K562 (cell line): ENCODE data around the gene HOXB3. TPM values are rescaled to one million over a fixed set of nuclear protein-coding genes. Genes with fewer than 3 reads are reported as not detected.

Experiments
- ATF1 ChIP-seq, 2 experiments: fragments of 450-650 bp in 1 of 2; IDR thresholded peaks; 2 replicates each; pipeline ENCODE4 v1.6.1; 2016; ENCODE audit warnings: missing compliant biosample characterization in 1 of 2, missing genetic modification characterization in 1 of 2
- ERF ChIP-seq: fragments of 450-650 bp; formaldehyde crosslinking; IDR thresholded peaks from 2 replicates; pipeline ENCODE4 v1.4.0; 2020; ENCODE audit warnings: mild to moderate bottlenecking, mixed read lengths
- FOXM1 ChIP-seq, 2 experiments: fragments of 450-650 bp in 1 of 2; sonication (generic) in 1 of 2; formaldehyde crosslinking in 1 of 2; IDR thresholded peaks; 2 replicates each; pipeline versions ENCODE4 v1.6.1 to v1.9.0; 2017 to 2022; ENCODE audit warnings: low read depth in 2 of 2, mild to moderate bottlenecking in 2 of 2, missing genetic modification reagents in 1 of 2, moderate library complexity in 1 of 2
- IRF2 ChIP-seq: sonication (generic); formaldehyde crosslinking; IDR thresholded peaks from 2 replicates; pipeline ENCODE4 v1.8.1; 2022; ENCODE audit warnings: mild to moderate bottlenecking, missing genetic modification reagents
- NBN ChIP-seq: fragments of 450-650 bp; IDR thresholded peaks from 2 replicates; pipeline ENCODE4 v1.6.1; 2016; ENCODE audit warnings: low read depth, mild to moderate bottlenecking
- NEUROD1 ChIP-seq: fragments of 150-350 bp; IDR thresholded peaks from 2 replicates; pipeline ENCODE4 v1.6.1; 2014; ENCODE audit warnings: borderline replicate concordance, low read length, low read depth; ENCODE audit not compliant: partially characterized antibody
- NFYB ChIP-seq: IDR thresholded peaks from 2 replicates; pipeline ENCODE4 v1.6.1; 2011; ENCODE audit warnings: mild to moderate bottlenecking, moderate library complexity; ENCODE audit not compliant: insufficient read length; ENCODE audit errors: extremely low read depth
- NUFIP1 ChIP-seq: fragments of 450-650 bp; IDR thresholded peaks from 2 replicates; pipeline ENCODE4 v1.6.1; 2018; ENCODE audit not compliant: partially characterized antibody
- RFX7 ChIP-seq: fragments of 250-450 bp; sonication (Bioruptor Pico); IDR thresholded peaks from 2 replicates; pipeline ENCODE4 v1.5.1; 2021; ENCODE audit warnings: mild to moderate bottlenecking
- SP1 ChIP-seq: sonication (generic); formaldehyde crosslinking; IDR thresholded peaks from 2 replicates; pipeline ENCODE4 v1.8.1; 2022; ENCODE audit warnings: mild to moderate bottlenecking, missing genetic modification reagents
- TCF3 ChIP-seq: sonication (generic); formaldehyde crosslinking; IDR thresholded peaks from 2 replicates; pipeline ENCODE4 v1.4.0; 2020; ENCODE audit warnings: mild to moderate bottlenecking, missing genetic modification reagents
- XRCC3 ChIP-seq: fragments of 450-650 bp; IDR thresholded peaks from 2 replicates; pipeline ENCODE4 v1.6.1; 2017; ENCODE audit warnings: mild to moderate bottlenecking, moderate library complexity
- ZNF184 ChIP-seq: sonication (generic); formaldehyde crosslinking; IDR thresholded peaks from 2 replicates; pipeline ENCODE4 v1.5.0; 2020; ENCODE audit warnings: missing genetic modification reagents
- ZNF282 ChIP-seq: sonication (generic); formaldehyde crosslinking; IDR thresholded peaks from 2 replicates; pipeline ENCODE4 v1.8.1; 2023; ENCODE audit warnings: missing genetic modification reagents
- polyA plus RNA-seq, 8 experiments: library from polyadenylated mRNA; depleted of rRNA in 4 of 8; stranded (reverse) in 5 of 8; unstranded in 3 of 8; fragments of >200 nt; fragmentation: Nextera tagmentation in 2 of 8; fragmentation: Illumina TruSeq in 1 of 8; extraction: Ambion mirVana in 2 of 8; extraction: Trizol in 1 of 8; gene quantifications; 2 replicates each; pipeline versions ENCODE4 v1.2.1 to v1.2.3, GENCODE V29; 2011 to 2014; ENCODE audit warnings: inconsistent platforms in 1 of 8, missing spikeins in 1 of 8
- total RNA-seq, 7 experiments: library from RNA; depleted of rRNA in 6 of 7; stranded (reverse); fragments of >200 nt in 6 of 7; fragmentation: Illumina TruSeq in 2 of 7; extraction: Trizol in 2 of 7; gene quantifications; 2 replicates each; pipeline versions ENCODE4 v1.2.1 to v1.2.3, GENCODE V29; 2011 to 2021; ENCODE audit warnings: low replicate concordance in 1 of 7
- TF ChIP-seq, protein P1 (sequence below): fragments of 150-350 bp; IDR thresholded peaks from 2 replicates; pipeline ENCODE4 v1.6.1; 2014; ENCODE audit warnings: low read depth, mild to moderate bottlenecking, low read length, borderline replicate concordance
- TF ChIP-seq, protein P2 (sequence below): fragments of 250-450 bp; sonication (Bioruptor Pico); IDR thresholded peaks from 2 replicates; pipeline ENCODE4 v1.8.0; 2021; ENCODE audit warnings: moderate library complexity, mild to moderate bottlenecking, inconsistent platforms
- TF ChIP-seq, protein P3 (sequence below): fragments of 250-450 bp; sonication (Bioruptor Pico); IDR thresholded peaks from 2 replicates; pipeline ENCODE4 v1.4.0; 2020; ENCODE audit warnings: mild to moderate bottlenecking, moderate library complexity, borderline replicate concordance
- TF ChIP-seq, protein P4 (sequence below): fragments of 450-650 bp; formaldehyde crosslinking; IDR thresholded peaks from 2 replicates; pipeline ENCODE4 v1.4.0; 2020; ENCODE audit warnings: mild to moderate bottlenecking, moderate library complexity

The HOXB3 gene
- total and polyA plus RNA-seq, 9 of the 15 experiments (the other 6 are each of a cell fraction or from before 2014, with no cell fraction given): 2.4 to 41.3 (median 20.2) TPM

DNA sequence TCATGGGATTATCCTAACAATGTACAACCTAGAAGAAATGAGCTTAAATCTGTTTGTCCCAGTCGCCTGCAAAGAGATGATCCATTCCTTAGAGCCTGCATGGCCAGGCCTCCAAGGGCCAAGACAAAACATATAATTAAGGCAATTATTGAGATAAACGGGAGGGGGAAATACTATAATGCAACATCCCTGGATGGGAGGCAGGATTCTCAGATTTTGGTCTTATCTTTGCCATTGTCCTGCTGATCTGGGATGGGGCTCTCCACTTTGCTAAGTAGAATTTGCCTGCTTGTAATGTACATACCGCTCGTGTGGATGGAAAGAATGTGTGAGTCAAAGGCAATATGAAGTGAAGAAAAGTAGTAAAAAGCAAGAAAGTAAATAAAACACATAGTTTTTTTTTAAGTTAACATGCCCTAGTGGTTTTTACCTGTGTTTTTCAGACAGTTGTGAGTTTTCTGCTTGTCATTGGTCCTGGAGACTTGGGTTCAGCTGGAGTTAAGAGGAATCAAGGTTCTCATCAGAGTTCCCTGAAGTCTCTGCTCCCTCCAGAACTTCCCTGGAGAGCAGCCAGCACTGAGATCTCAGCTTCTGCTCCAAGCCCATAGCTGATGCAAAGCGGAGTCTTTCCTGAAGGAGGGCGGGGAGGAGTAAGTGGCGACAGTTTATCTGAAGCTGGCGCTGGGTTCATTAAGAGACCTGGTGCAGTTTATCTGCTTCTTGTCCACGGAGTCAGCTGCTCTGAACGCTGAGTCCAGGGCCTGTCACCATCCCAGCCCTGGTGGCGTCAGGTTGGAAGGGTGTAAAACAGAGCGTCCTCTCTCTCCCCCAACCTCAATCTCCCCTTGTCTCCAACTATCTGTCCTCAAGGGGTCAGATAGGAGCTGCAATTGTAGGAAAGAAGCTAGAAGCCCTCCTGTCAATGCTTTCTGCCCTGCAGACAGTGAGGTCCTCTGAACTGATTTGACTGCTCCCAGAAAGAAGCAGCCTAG is 89.3 kb downstream of the HOXB3 start (continued):
- TF ChIP-seq ERF (CRISPR knock-in tag): no peak
- TF ChIP-seq XRCC3: no peak
- TF ChIP-seq, protein P1, sequence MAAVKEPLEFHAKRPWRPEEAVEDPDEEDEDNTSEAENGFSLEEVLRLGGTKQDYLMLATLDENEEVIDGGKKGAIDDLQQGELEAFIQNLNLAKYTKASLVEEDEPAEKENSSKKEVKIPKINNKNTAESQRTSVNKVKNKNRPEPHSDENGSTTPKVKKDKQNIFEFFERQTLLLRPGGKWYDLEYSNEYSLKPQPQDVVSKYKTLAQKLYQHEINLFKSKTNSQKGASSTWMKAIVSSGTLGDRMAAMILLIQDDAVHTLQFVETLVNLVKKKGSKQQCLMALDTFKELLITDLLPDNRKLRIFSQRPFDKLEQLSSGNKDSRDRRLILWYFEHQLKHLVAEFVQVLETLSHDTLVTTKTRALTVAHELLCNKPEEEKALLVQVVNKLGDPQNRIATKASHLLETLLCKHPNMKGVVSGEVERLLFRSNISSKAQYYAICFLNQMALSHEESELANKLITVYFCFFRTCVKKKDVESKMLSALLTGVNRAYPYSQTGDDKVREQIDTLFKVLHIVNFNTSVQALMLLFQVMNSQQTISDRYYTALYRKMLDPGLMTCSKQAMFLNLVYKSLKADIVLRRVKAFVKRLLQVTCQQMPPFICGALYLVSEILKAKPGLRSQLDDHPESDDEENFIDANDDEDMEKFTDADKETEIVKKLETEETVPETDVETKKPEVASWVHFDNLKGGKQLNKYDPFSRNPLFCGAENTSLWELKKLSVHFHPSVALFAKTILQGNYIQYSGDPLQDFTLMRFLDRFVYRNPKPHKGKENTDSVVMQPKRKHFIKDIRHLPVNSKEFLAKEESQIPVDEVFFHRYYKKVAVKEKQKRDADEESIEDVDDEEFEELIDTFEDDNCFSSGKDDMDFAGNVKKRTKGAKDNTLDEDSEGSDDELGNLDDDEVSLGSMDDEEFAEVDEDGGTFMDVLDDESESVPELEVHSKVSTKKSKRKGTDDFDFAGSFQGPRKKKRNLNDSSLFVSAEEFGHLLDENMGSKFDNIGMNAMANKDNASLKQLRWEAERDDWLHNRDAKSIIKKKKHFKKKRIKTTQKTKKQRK: no peak
- no peak for TF ChIP-seq ATF1 (CRISPR knock-in tag; IDR thresholded peaks at IDR 0.05)
- TF ChIP-seq ATF1 (tag; IDR thresholded peaks at IDR 0.05): peak; percentile 53
- TF ChIP-seq NBN: 0 out of 2 replicates have a peak, but pooled peaks have one; percentile 35
- peak; percentile 33 for TF ChIP-seq TCF3 (CRISPR knock-in tag)
- no peak for TF ChIP-seq FOXM1 (IDR thresholded peaks at IDR 0.05; ENCODE audit: low read depth)
- no peak for TF ChIP-seq FOXM1 (CRISPR knock-in tag; IDR thresholded peaks at IDR 0.05; ENCODE audit: low read depth)
- TF ChIP-seq, protein P2, sequence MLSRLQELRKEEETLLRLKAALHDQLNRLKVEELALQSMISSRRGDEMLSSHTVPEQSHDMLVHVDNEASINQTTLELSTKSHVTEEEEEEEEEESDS (CRISPR knock-in tag): no peak
- TF ChIP-seq, protein P3, sequence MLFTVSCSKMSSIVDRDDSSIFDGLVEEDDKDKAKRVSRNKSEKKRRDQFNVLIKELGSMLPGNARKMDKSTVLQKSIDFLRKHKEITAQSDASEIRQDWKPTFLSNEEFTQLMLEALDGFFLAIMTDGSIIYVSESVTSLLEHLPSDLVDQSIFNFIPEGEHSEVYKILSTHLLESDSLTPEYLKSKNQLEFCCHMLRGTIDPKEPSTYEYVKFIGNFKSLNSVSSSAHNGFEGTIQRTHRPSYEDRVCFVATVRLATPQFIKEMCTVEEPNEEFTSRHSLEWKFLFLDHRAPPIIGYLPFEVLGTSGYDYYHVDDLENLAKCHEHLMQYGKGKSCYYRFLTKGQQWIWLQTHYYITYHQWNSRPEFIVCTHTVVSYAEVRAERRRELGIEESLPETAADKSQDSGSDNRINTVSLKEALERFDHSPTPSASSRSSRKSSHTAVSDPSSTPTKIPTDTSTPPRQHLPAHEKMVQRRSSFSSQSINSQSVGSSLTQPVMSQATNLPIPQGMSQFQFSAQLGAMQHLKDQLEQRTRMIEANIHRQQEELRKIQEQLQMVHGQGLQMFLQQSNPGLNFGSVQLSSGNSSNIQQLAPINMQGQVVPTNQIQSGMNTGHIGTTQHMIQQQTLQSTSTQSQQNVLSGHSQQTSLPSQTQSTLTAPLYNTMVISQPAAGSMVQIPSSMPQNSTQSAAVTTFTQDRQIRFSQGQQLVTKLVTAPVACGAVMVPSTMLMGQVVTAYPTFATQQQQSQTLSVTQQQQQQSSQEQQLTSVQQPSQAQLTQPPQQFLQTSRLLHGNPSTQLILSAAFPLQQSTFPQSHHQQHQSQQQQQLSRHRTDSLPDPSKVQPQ (CRISPR knock-in tag): no peak
- no peak for TF ChIP-seq RFX7 (CRISPR knock-in tag)
- no peak for TF ChIP-seq NEUROD1
- no peak for TF ChIP-seq SP1 (CRISPR knock-in tag)
- TF ChIP-seq ZNF184: no peak
- no peak for TF ChIP-seq NFYB
- TF ChIP-seq ZNF282: no peak
- TF ChIP-seq IRF2 (CRISPR knock-in tag): no peak
- TF ChIP-seq, protein P4, sequence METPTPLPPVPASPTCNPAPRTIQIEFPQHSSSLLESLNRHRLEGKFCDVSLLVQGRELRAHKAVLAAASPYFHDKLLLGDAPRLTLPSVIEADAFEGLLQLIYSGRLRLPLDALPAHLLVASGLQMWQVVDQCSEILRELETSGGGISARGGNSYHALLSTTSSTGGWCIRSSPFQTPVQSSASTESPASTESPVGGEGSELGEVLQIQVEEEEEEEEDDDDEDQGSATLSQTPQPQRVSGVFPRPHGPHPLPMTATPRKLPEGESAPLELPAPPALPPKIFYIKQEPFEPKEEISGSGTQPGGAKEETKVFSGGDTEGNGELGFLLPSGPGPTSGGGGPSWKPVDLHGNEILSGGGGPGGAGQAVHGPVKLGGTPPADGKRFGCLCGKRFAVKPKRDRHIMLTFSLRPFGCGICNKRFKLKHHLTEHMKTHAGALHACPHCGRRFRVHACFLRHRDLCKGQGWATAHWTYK (CRISPR knock-in tag): no peak
- TF ChIP-seq NUFIP1: no peak
